COLO668 (cell line): Measurements from ENCODE around the gene DEFB119.
"Not testable (repeated sequence)": the region's sequence is repeated elsewhere in the genome, so short reads cannot be mapped to it uniquely, and the experiment has no call there.

ENCODE experiments used
- DNase-seq: peaks from one replicate; lab custom pipeline; 2025; ENCODE audit not compliant: unreplicated experiment; lab: John Stamatoyannopoulos, UW

DEFB119 gene

GRCh38 chr20:31390490-31390889 lies at the start of gene DEFB119:
Gene DEFB119, minus strand, starts transcription at chr20:31390590. Its CDS starts 107 bp downstream, at chr20:31390483.
- no peak for DNase-seq

- no peak for DNase-seq
Measured at GRCh38 chr20:31430568-31431115, 40.3 kb upstream of the DEFB119 start.

GRCh38 chr20:31427576-31427975 lies 37.2 kb upstream of the DEFB119 start:
- not testable (repeated sequence) for DNase-seq

GRCh38 chr20:31426891-31427551 lies 36.6 kb upstream of the DEFB119 start:
- DNase-seq, result not testable (repeated sequence)

GRCh38 chr20:31425797-31426196 lies 35.4 kb upstream of the DEFB119 start:
- DNase-seq, result no peak

GRCh38 chr20:31418307-31418706 lies 27.9 kb upstream of the DEFB119 start:
- no peak for DNase-seq

GRCh38 chr20:31415653-31416052 lies 25.3 kb upstream of the DEFB119 start:
- DNase-seq, result no peak

- no peak for DNase-seq
Measured at GRCh38 chr20:31414381-31414780, 24.0 kb upstream of the DEFB119 start.

- DNase-seq, result no peak
Measured at GRCh38 chr20:31410011-31410410, 19.6 kb upstream of the DEFB119 start.

- no peak for DNase-seq
Measured at GRCh38 chr20:31406115-31406514, 15.7 kb upstream of the DEFB119 start, which contains the start of gene DEFB121. Gene DEFB121, minus strand, starts transcription at chr20:31406215. Its CDS starts 63 bp downstream, at chr20:31406152.

- no peak for DNase-seq
Measured at GRCh38 chr20:31403886-31404285, 13.5 kb upstream of the DEFB119 start.

- DNase-seq, result no peak
Measured at GRCh38 chr20:31394900-31395299, 4.5 kb upstream of the DEFB119 start.

- DNase-seq, result no peak
Measured at GRCh38 chr20:31392836-31393235, 2.4 kb upstream of the DEFB119 start.

GRCh38 chr20:31374346-31374745 lies 16.0 kb downstream of the DEFB119 start:
- DNase-seq, result no peak

GRCh38 chr20:31368301-31368700 lies 22.1 kb downstream of the DEFB119 start, which contains the start of gene DEFB118:
Gene DEFB118, plus strand, starts transcription at chr20:31368601. Its CDS starts 50 bp downstream, at chr20:31368651.
- no peak for DNase-seq

- DNase-seq, result not testable (repeated sequence)
Measured at GRCh38 chr20:31364272-31364671, 26.1 kb downstream of the DEFB119 start.

GRCh38 chr20:31363295-31363694 lies 27.1 kb downstream of the DEFB119 start:
- no peak for DNase-seq

- no peak for DNase-seq
Measured at GRCh38 chr20:31355981-31356380, 34.4 kb downstream of the DEFB119 start.

- no peak for DNase-seq
Measured at GRCh38 chr20:31341470-31341869, 48.9 kb downstream of the DEFB119 start.

- DNase-seq, result no peak
Measured at GRCh38 chr20:31330893-31331292, 59.5 kb downstream of the DEFB119 start.
